Testis (tissue), 5 donors: ENCODE data around the gene LIG4. TPM values are rescaled to one million over a fixed set of nuclear protein-coding genes. Genes with fewer than 3 reads are reported as not detected.

Experiments
- DNase-seq: peaks from one replicate; pipeline ENCODE4 v3.0.0-alpha.2; 2019
- H3K27ac ChIP-seq, 2 donors: fragments of 200-600 bp; sonication (generic); one replicate each; pipeline ENCODE4 v1.5.1; 2019
- H3K27me3 ChIP-seq: fragments of 200-600 bp; sonication (generic); one replicate; pipeline ENCODE4 v1.5.1; 2019
- H3K36me3 ChIP-seq: fragments of 200-600 bp; sonication (generic); one replicate; pipeline ENCODE4 v1.5.1; 2017; ENCODE audit warnings: low read depth; ENCODE audit errors: missing control alignments
- H3K4me1 ChIP-seq: fragments of 200-600 bp; sonication (generic); one replicate; pipeline ENCODE4 v1.5.1; 2019
- H3K4me3 ChIP-seq, 2 donors: fragments of 200-600 bp; sonication (generic); one replicate each; pipeline ENCODE4 v1.5.1; 2017 to 2019
- H3K9me3 ChIP-seq: fragments of 200-600 bp; sonication (generic); one replicate; pipeline ENCODE4 v1.5.1; 2017
- CTCF ChIP-seq, 3 experiments: fragments of 450-650 bp in 2 of 3; fragments of 200-600 bp in 1 of 3; sonication (generic) in 1 of 3; IDR thresholded peaks; one replicate each; pipeline ENCODE4 v1.5.1; 2016 to 2019; ENCODE audit warnings: antibody characterized with exemption in 3 of 3, mild to moderate bottlenecking in 2 of 3, moderate library complexity in 1 of 3
- POLR2A ChIP-seq: fragments of 450-650 bp; IDR thresholded peaks from one replicate; pipeline ENCODE4 v1.6.1; 2017; ENCODE audit warnings: antibody characterized with exemption, mild to moderate bottlenecking, moderate library complexity
- WGBS, 2 donors: methylation state at CpG; one replicate each; pipeline ENCODE4 v1.1.5; 2018; 5-methylcytosine and 5-hydroxymethylcytosine counted together
- intact Hi-C: fragments of 100-400 bp; cut with DNase I; formaldehyde crosslinking; loops from one replicate; pipeline ENCODE4 v1.15.1; 2023; ENCODE audit warnings: low total_unique reads
- long read RNA-seq, 2 donors: transcript quantifications; one replicate each; lab custom pipeline, GENCODE V29; 2026
- polyA plus RNA-seq: library from polyadenylated mRNA; stranded (reverse); fragments of 350-450 nt; fragmentation: Illumina TruSeq; extraction: RNeasy Lipid Tissue Mini Kit (QIAGEN cat#74804); gene quantifications from one replicate; pipeline ENCODE4 v1.2.3, GENCODE V29; 2014; ENCODE audit warnings: low read depth, low replicate concordance; ENCODE audit not compliant: insufficient read depth
- total RNA-seq, 2 donors: library from RNA; depleted of rRNA; stranded (reverse); fragments of >200 nt; gene quantifications; one replicate each; pipeline ENCODE4 v1.2.3, GENCODE V29; 2016

Gene LIG4
- total RNA-seq (10 to 100 TPM; 11.0 to 16.3 TPM), polyA plus RNA-seq (10.1 TPM)
- long read RNA-seq, donor 1, full-length matches to known transcripts, result 8 of 8 reads
- long read RNA-seq, donor 1, partial matches to known transcripts, result 0 of 8 reads
- long read RNA-seq, donor 1, other reads (novel, unspliced or antisense), result 0 of 8 reads
- long read RNA-seq, donor 2, full-length matches to known transcripts, result 4 of 4 reads
- long read RNA-seq, donor 2, partial matches to known transcripts, result 0 of 4 reads
- long read RNA-seq, donor 2, other reads (novel, unspliced or antisense), result 0 of 4 reads

GRCh38 chr13:108215436-108215835, at the start of gene LIG4:
Gene LIG4 (minus strand): TSS chr13:108215536. CDS start chr13:108211268, 4,268 bp downstream.
- H3K27me3 ChIP-seq, result no peaks in the 10 kb centered on the region
- peak; percentile 91 for DNase-seq
- H3K4me3 ChIP-seq, result peak within 1 kb of the TSS; percentile 43 to 49
- H3K27ac ChIP-seq, result peak within 1 kb of the TSS; percentile 8 to 72
- peaks cover 14% of the 10 kb centered on the region for H3K4me1 ChIP-seq
- intact Hi-C loops, result no loop called here
- TF ChIP-seq CTCF (IDR thresholded peaks at IDR 0.05), result no peak
- TF ChIP-seq POLR2A, result no peak
- no peaks in the 10 kb centered on the region for H3K9me3 ChIP-seq
- H3K36me3 ChIP-seq, result no peaks in the 10 kb centered on the region
- 0% methylated on average over 3 to 14 of the region's 26 CpGs for WGBS, 2 donors

GRCh38 chr13:108263621-108264355, 48.5 kb upstream of the LIG4 start:
- intact Hi-C loops, result no loop called here
- DNase-seq, result no peak
- Histone ChIP-seq H3K36me3 (no peaks in the 10 kb centered on the region), H3K9me3 (no peaks in the 10 kb centered on the region), H3K27me3 (no peaks in the 10 kb centered on the region), H3K4me3 (no peak overlapping the region), H3K27ac (no peak overlapping the region), H3K4me1 (no peaks in the 10 kb centered on the region)
- WGBS, 2 donors, result 88 to 93% methylated on average over 9 of the region's 9 CpGs
- TF ChIP-seq POLR2A (no peak), CTCF (IDR thresholded peaks at IDR 0.05) (no peak)

- TF ChIP-seq CTCF (IDR thresholded peaks at IDR 0.05) (no peak), POLR2A (no peak)
- no peak for DNase-seq
- intact Hi-C loops, result no loop called here
- no peaks in the 10 kb centered on the region for H3K36me3 ChIP-seq
- H3K27ac ChIP-seq, result no peak overlapping the region
- no peaks in the 10 kb centered on the region for H3K9me3 ChIP-seq
- 71 to 72% methylated on average over 2 of the region's 2 CpGs for WGBS, 2 donors
- no peak overlapping the region for H3K4me3 ChIP-seq
- no peaks in the 10 kb centered on the region for H3K4me1 ChIP-seq
- H3K27me3 ChIP-seq, result no peaks in the 10 kb centered on the region
Observed at GRCh38 chr13:108257248-108257647, 41.9 kb upstream of the LIG4 start.

- Histone ChIP-seq H3K27me3 (no peaks in the 10 kb centered on the region), H3K4me1 (no peaks in the 10 kb centered on the region), H3K9me3 (no peaks in the 10 kb centered on the region), H3K27ac (no peak overlapping the region), H3K36me3 (no peaks in the 10 kb centered on the region), H3K4me3 (no peak overlapping the region)
- WGBS, 2 donors, result 71 to 72% methylated on average over 4 of the region's 4 CpGs
- DNase-seq, result no peak
- TF ChIP-seq POLR2A (no peak), CTCF (IDR thresholded peaks at IDR 0.05) (no peak)
- intact Hi-C loops, result no loop called here
Observed at GRCh38 chr13:108249150-108249549, 33.8 kb upstream of the LIG4 start.
